ENCODE measurements around the gene SLC30A3.

GRCh38 chr2:27307287-27307544 lies 44.4 kb upstream of the SLC30A3 start:
- TF ChIP-seq CTCF (conservative IDR thresholded peaks at IDR 0.05 in 1 of 2, IDR thresholded peaks at IDR 0.05 in 1 of 2; ENCODE audit: low read depth in 1 of 2, low read length in 2 of 2): no peak
- no peak for TF ChIP-seq EZH2 (IDR thresholded peaks at IDR 0.05; ENCODE audit: low read length, missing control alignments)

Data from fibroblast of lung (primary cell).